Duodenal mucosa (tissue), 2 donors: ENCODE data around the gene GTF3C4.

Experiments used
- H3K27ac ChIP-seq: one replicate; pipeline ENCODE4 v1.7.0; 2013; ENCODE audit warnings: low read depth, low read length
- H3K27me3 ChIP-seq, 2 donors: one replicate each; pipeline ENCODE4 v1.7.0; 2013; ENCODE audit warnings: low read length in 2 of 2, control low read depth in 1 of 2; ENCODE audit not compliant: insufficient read depth in 2 of 2, control insufficient read depth in 1 of 2
- H3K36me3 ChIP-seq, 2 donors: one replicate each; pipeline ENCODE4 v1.7.0; 2013; ENCODE audit warnings: low read length in 2 of 2, control low read depth in 1 of 2; ENCODE audit not compliant: insufficient read depth in 2 of 2, control insufficient read depth in 1 of 2
- H3K4me1 ChIP-seq, 2 donors: one replicate each; pipeline ENCODE4 v1.7.0; 2013; ENCODE audit warnings: low read length in 2 of 2, control low read depth in 1 of 2; ENCODE audit not compliant: insufficient read depth in 2 of 2, control insufficient read depth in 1 of 2
- H3K4me3 ChIP-seq, 2 donors: one replicate each; pipeline ENCODE4 v1.7.0; 2013; ENCODE audit warnings: low read length in 2 of 2, low read depth in 1 of 2
- H3K9ac ChIP-seq, 2 donors: one replicate each; pipeline ENCODE4 v1.7.0; 2013; ENCODE audit warnings: low read length in 2 of 2, low read depth in 1 of 2
- H3K9me3 ChIP-seq, 2 donors: one replicate each; pipeline ENCODE4 v1.7.0; 2013; ENCODE audit warnings: low read length in 2 of 2, control low read depth in 1 of 2; ENCODE audit not compliant: control insufficient read depth in 1 of 2

The GTF3C4 gene

DNA sequence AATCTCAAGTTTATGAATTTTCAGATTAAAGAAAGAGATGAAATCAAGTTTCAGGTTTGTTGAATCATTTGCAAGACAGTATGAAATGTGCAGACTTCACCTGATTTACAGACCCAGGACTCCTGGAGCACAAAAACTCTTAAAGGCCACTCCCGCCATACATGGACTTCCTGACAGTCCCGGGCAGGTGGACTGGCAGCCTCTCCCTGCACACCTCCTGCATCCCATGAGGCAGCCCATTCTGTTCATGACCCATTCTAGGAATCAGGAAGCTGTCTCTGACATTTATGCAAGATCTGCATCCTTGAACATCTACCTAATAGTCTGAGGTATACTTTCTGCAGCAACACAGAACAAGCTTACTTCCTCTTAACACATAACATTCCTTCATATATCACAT lies 6.4 kb upstream of the GTF3C4 start:
- Histone ChIP-seq H3K4me3 (no peak overlapping the region), H3K36me3 (peaks cover 12 to 33% of the 10 kb centered on the region in 2 donors), H3K27ac (no peak overlapping the region), H3K9ac (no peak overlapping the region), H3K9me3 (no peaks in the 10 kb centered on the region), H3K27me3 (no peaks in the 10 kb centered on the region), H3K4me1 (no peaks in the 10 kb centered on the region)

DNA sequence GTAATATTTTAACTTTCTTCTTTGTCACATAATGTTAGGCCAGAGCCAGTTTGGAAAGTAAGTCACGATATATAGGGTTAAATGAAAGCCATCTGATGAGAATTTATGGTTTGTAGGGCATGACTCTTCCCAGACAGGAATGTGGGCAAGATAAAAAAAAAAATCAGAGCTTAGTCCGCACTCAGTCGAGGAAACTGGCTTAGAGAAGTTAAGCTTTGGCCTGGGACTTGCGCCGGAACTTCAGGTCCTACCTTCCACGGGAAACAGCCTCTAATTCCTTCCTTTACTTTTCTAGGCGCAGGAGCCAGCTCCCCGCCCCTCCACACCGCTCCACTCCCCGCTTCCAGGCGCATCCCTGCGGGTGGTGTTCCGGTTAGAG lies 956 bp upstream of the GTF3C4 start:
- Histone ChIP-seq H3K27ac (no peak overlapping the region), H3K4me1 (peaks cover 22 to 24% of the 10 kb centered on the region in 2 donors), H3K36me3 (no peaks in the 10 kb centered on the region), H3K9ac (peak overlapping the region; percentile 91 to 95), H3K27me3 (no peaks in the 10 kb centered on the region), H3K9me3 (no peaks in the 10 kb centered on the region), H3K4me3 (peak overlapping the region; percentile 96 to 98)

DNA sequence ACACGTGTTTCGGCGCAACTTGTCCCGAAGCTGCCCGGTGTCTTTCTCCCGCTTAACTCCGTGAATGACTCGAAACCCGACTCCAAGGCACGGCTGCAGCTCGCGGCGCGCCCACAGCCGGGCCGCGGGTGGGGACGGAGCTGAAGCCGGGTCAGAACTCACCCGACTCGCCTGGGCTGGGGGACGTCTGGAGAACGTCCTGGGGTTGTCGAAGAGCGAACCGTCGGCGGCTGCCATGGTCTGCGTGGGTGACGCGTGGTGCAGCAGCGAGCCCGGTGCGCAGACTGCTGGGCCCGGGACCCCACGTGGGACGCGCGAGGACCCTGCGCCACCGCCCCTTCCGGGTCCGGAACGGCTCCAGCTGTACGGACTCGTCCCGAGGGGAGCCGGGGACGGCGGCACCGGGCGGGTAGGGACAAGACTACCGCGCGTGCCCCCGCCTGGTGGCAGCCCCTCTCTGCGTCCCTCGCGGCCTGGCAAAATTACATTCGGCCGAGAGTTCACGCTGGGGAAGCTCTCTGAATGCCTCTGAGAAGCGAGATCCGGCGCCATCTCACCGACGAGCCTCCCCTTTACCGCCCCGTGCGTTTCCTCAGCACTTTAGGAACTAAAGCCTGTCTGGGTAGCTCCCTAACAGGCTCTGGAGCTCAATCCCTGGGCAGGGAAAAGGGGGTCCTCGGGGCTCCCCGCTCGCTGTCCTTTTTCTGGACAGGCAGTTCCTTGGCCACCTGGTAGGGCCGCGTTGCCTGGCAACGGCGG lies 387 bp upstream of the GTF3C4 start, which contains the start of gene DDX31:
Gene DDX31 (minus strand): TSS at position 286 of the 759 bp plus-strand sequence. CDS start 49 bp downstream, at position 237.
- Histone ChIP-seq H3K4me3 (peak within 1 kb of the TSS; percentile 96 to 98), H3K36me3 (no peaks in the 10 kb centered on the region), H3K27ac (peak within 1 kb of the TSS; percentile 97), H3K4me1 (peaks cover 22 to 24% of the 10 kb centered on the region in 2 donors), H3K9ac (peak within 1 kb of the TSS; percentile 91 to 95), H3K27me3 (no peaks in the 10 kb centered on the region), H3K9me3 (no peaks in the 10 kb centered on the region)

DNA sequence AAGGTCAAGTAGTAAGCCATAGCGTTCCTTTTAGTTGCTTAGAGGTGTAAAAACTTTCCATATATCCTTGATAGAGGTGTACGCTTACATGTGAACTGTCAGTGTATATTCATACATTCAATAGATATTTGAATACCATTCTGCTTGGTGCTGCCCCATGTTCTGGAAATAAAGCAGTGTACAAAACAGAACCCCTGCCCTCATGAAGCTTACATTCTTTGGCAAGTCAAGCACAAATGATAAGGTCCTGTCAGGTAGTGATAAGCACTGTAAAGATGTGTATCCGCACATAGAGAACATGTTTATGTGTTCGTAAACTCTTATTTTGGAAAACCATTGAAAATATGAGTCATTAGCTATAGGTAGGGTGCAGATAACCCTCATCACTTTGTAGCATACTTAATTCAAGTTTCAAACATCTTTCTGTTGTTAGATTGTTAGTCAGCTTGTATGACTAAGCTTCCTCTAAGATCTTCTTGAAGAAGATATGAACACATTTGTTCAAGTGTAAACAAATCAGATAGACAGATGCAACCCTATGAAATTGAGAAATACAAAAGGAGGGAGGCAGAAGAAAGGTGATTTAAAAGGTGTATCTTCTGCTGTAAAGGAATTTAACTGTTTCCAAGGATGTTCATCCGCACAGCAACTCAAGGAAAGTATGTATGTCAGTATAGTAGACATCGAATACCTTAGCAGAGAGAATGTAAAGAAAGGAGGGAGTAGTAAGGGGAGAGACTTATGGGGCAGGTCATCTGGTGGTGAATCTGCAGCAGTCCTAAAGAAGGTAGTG lies 1.6 kb downstream of the GTF3C4 start:
- Histone ChIP-seq H3K36me3 (no peaks in the 10 kb centered on the region), H3K4me1 (peaks cover 22 to 24% of the 10 kb centered on the region in 2 donors), H3K4me3 (peak overlapping the region; percentile 96 to 98), H3K9me3 (no peaks in the 10 kb centered on the region), H3K9ac (no peak overlapping the region), H3K27me3 (no peaks in the 10 kb centered on the region), H3K27ac (no peak overlapping the region)

DNA sequence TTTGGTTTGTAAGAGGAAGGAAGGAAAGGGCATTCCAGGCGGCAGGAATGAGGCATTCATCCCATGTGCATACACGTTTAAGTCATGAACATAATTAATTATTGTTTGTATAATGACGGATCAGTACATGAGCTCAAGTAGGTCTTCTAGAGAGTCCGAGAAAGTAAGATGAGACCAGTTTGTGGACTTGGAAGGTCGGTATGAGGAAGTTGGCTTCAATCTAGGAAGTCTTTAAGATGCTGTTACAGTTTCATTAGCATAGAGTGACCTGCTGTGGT lies 2.1 kb downstream of the GTF3C4 start:
- H3K27me3 ChIP-seq = no peaks in the 10 kb centered on the region
- peak overlapping the region in 1 of 2 donors; percentile 18 for H3K4me3 ChIP-seq
- H3K4me1 ChIP-seq = peaks cover 22 to 24% of the 10 kb centered on the region in 2 donors
- H3K9ac ChIP-seq = no peak overlapping the region
- no peak overlapping the region for H3K27ac ChIP-seq
- H3K36me3 ChIP-seq = no peaks in the 10 kb centered on the region
- no peaks in the 10 kb centered on the region for H3K9me3 ChIP-seq

DNA sequence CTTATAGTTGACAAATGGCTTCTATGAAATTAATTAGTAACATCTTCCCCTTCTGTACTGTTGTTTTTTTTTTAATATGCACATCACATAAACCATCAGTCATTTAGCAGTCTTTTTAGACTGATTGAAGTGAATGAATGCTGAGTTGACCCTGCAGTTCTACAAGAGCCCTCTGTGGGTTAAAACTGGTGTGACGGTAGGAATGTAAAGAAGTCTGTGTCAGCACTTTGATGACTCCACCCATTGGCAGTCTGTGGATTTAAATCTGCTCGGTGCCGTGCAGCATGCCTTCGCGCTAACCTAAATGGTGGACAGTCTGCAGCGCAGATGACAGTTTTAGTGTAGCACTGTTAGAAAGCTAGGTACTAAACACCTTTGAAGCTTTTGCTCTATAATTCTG lies 3.1 kb downstream of the GTF3C4 start:
- Histone ChIP-seq H3K9me3 (no peaks in the 10 kb centered on the region), H3K4me3 (no peak overlapping the region), H3K9ac (no peak overlapping the region), H3K36me3 (peaks cover 6 to 7% of the 10 kb centered on the region in 2 donors), H3K4me1 (peaks cover 22 to 24% of the 10 kb centered on the region in 2 donors), H3K27me3 (no peaks in the 10 kb centered on the region), H3K27ac (no peak overlapping the region)

DNA sequence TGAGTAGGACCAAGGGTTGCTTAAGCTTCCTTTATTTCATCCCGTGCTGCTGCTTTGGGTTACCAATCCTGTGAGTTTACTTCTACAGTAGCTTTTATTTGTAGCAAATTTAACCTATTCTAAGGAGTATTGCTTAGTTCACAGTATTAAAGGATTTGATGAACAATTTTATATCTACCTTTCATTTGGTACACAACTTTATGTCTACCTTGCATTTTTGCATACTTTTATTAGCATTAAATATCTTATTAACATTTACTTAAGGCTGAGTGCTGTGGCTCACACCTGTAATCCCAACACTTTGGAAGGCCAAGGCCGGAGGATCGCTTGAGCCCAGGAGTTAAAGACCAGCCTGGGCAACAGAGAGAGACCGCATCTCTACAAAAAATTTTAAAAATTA lies 4.2 kb downstream of the GTF3C4 start:
- Histone ChIP-seq H3K4me3 (no peak overlapping the region), H3K36me3 (peaks cover 16 to 17% of the 10 kb centered on the region in 2 donors), H3K9me3 (no peaks in the 10 kb centered on the region), H3K27me3 (no peaks in the 10 kb centered on the region), H3K9ac (no peak overlapping the region), H3K4me1 (peaks cover 21 to 22% of the 10 kb centered on the region in 2 donors), H3K27ac (no peak overlapping the region)

DNA sequence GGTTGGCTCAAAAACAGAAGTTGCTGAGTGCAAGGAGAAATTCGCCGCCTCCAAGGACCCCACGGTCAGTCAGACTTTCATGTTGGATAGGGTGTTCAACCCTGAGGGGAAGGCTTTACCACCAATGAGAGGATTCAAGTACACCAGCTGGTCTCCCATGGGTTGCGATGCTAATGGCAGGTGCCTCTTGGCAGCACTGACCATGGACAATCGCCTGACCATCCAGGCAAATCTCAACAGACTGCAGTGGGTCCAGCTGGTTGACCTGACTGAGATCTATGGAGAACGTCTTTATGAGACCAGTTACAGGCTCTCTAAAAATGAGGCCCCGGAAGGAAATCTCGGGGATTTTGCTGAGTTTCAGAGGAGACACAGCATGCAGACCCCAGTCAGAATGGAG lies 7.7 kb downstream of the GTF3C4 start:
- H3K27ac ChIP-seq = no peak overlapping the region
- peaks cover 24 to 36% of the 10 kb centered on the region in 2 donors for H3K36me3 ChIP-seq
- no peak overlapping the region for H3K9ac ChIP-seq
- no peaks in the 10 kb centered on the region for H3K27me3 ChIP-seq
- no peak overlapping the region for H3K4me3 ChIP-seq
- H3K9me3 ChIP-seq = no peaks in the 10 kb centered on the region
- H3K4me1 ChIP-seq = peaks cover 4 to 6% of the 10 kb centered on the region in 2 donors

DNA sequence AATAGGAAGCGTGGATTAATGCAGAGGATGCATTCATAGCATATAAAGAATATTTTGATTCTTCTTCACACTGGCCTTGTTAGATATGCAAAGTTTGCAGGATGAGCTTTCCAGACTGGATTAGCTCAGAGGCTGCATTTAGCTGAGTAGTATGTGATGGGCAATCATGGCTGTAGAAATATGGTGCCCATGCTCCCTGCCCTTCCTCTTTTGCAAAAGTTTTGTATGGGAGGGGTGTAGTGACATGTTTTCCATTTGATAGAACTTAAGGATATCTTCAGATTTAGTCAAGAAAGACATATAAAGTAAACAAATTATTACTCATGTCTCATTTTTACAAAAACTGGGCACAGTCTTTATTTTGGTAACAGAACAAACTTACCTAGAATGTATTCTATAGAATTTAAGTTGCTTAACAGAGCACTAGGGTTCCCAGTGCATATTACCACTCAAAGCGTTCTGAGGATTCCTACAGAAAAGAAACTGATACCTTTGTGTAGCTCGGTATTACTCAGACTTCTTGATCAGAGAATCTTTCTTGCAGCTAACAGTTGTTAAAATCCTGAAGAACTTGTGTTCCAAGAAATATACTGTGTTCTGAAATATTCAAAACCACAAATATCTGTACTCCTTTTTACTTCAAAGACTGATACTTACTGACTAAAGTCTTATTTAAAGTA lies 9.8 kb downstream of the GTF3C4 start:
- Histone ChIP-seq H3K27me3 (no peaks in the 10 kb centered on the region), H3K36me3 (peaks cover 35 to 51% of the 10 kb centered on the region in 2 donors), H3K27ac (no peak overlapping the region), H3K9ac (no peak overlapping the region), H3K9me3 (no peaks in the 10 kb centered on the region), H3K4me1 (no peaks in the 10 kb centered on the region), H3K4me3 (no peak overlapping the region)

DNA sequence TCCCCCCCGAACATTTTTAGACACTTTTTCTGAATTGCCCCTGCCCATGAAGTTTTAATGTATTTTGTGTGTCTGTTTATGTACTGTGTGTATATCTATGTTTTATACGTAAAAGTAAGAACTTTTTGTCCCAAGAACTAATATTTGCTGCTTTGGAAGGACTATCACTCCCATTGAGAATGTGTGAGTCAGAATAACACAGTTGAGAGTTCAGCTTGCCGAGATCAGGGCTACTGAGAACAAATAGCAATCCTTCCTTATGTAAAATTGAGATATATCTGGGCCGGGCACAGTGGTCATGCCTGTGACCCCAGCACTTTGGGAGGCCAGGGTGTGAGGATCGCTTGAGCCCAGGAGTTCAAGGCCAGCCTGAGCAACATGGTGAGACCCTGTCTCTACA lies 11.3 kb downstream of the GTF3C4 start:
- H3K36me3 ChIP-seq = peaks cover 44 to 66% of the 10 kb centered on the region in 2 donors
- no peak overlapping the region for H3K27ac ChIP-seq

More for the DNA sequence above, 11.3 kb downstream of the GTF3C4 start:
- Histone ChIP-seq H3K27me3 (no peaks in the 10 kb centered on the region), H3K9me3 (no peaks in the 10 kb centered on the region), H3K4me1 (no peaks in the 10 kb centered on the region), H3K9ac (no peak overlapping the region), H3K4me3 (no peak overlapping the region)
